C4-2B (cell line): ENCODE data around the gene KLHDC3.

Source experiments
- H3K27ac ChIP-seq: fragments of 450-650 bp; 2 replicates; pipeline ENCODE4 v1.5.1; 2017
- CTCF ChIP-seq: fragments of 450-650 bp; conservative IDR thresholded peaks from 2 replicates; pipeline ENCODE4 v1.5.1; 2017; ENCODE audit warnings: mild to moderate bottlenecking
- ZFX ChIP-seq: fragments of 450-650 bp; IDR thresholded peaks from 2 replicates; pipeline ENCODE4 v1.6.1; 2017

Gene KLHDC3

GRCh38 chr6:43052225-43052841, 38.3 kb downstream of the KLHDC3 start:
- TF ChIP-seq CTCF: no peak
- peak overlapping the region; percentile 90; the same call in 1 of the 2 replicates for H3K27ac ChIP-seq

GRCh38 chr6:43052842-43053544, 38.9 kb downstream of the KLHDC3 start:
- H3K27ac ChIP-seq: peak overlapping the region; percentile 90
- TF ChIP-seq CTCF (no peak), ZFX (no peak)

GRCh38 chr6:43053545-43054205, 39.6 kb downstream of the KLHDC3 start, which contains the start of gene CUL7:
TSS of gene CUL7 (minus strand) at chr6:43053851. CDS start at chr6:43052788, 1,063 bp downstream.
- TF ChIP-seq ZFX (peak; percentile 68; the same call in 1 of the 2 replicates), CTCF (no peak)
- peak within 1 kb of the TSS; percentile 90 for H3K27ac ChIP-seq

- H3K27ac ChIP-seq: peak overlapping the region; percentile 90
- no peak for TF ChIP-seq ZFX
- no peak for TF ChIP-seq CTCF
Measured at GRCh38 chr6:43054206-43054943, 40.3 kb downstream of the KLHDC3 start.

GRCh38 chr6:43055966-43056365, 41.9 kb downstream of the KLHDC3 start:
- H3K27ac ChIP-seq: no peak overlapping the region
- TF ChIP-seq ZFX (no peak), CTCF (no peak)

GRCh38 chr6:43058531-43058930, 44.5 kb downstream of the KLHDC3 start:
- TF ChIP-seq ZFX (no peak), CTCF (no peak)
- peak overlapping the region; percentile 82 for H3K27ac ChIP-seq
